CD4-positive, alpha-beta T cell treated with Interleukin-17A for 1 hour (primary cell): ENCODE measurements around the gene LPIN1.
"Not testable (repeated sequence)": the region's sequence is repeated elsewhere in the genome, so short reads cannot be mapped to it uniquely, and the experiment has no call there.

Experiments
- DNase-seq: peaks from one replicate; pipeline ENCODE4 v3.0.0-alpha.2; 2020

LPIN1 gene

GRCh38 chr2:11842336-11842735 lies 95.9 kb downstream of the LPIN1 start:
- no peak for DNase-seq

GRCh38 chr2:11844798-11845197 lies 98.4 kb downstream of the LPIN1 start:
- not testable (repeated sequence) for DNase-seq

- not testable (repeated sequence) for DNase-seq
These were observed 101.5 kb downstream of the LPIN1 start for GRCh38 chr2:11847935-11848334.

- DNase-seq = no peak
These were observed 103.7 kb downstream of the LPIN1 start for GRCh38 chr2:11850082-11850481.

- no peak for DNase-seq
These were observed 106.2 kb downstream of the LPIN1 start for GRCh38 chr2:11852526-11853196.

GRCh38 chr2:11853197-11853588 lies 106.8 kb downstream of the LPIN1 start:
- DNase-seq = no peak

- no peak for DNase-seq
These were observed 108.8 kb downstream of the LPIN1 start for GRCh38 chr2:11855064-11855760.

- no peak for DNase-seq
These were observed 109.7 kb downstream of the LPIN1 start for GRCh38 chr2:11856095-11856494.

- no peak for DNase-seq
These were observed 112.5 kb downstream of the LPIN1 start for GRCh38 chr2:11858883-11859282.

- not testable (repeated sequence) for DNase-seq
These were observed 113.5 kb downstream of the LPIN1 start for GRCh38 chr2:11859975-11860374.

- no peak for DNase-seq
These were observed 114.6 kb downstream of the LPIN1 start for GRCh38 chr2:11861044-11861443.

- no peak for DNase-seq
These were observed 115.6 kb downstream of the LPIN1 start for GRCh38 chr2:11862049-11862448.

GRCh38 chr2:11863103-11863502 lies 116.7 kb downstream of the LPIN1 start:
- peak; percentile 22 for DNase-seq

- DNase-seq = peak; percentile 77
These were observed 117.3 kb downstream of the LPIN1 start for GRCh38 chr2:11863513-11864328.

- DNase-seq = no peak
These were observed 118.3 kb downstream of the LPIN1 start for GRCh38 chr2:11864724-11865123.

GRCh38 chr2:11865378-11865777 lies 118.9 kb downstream of the LPIN1 start:
- DNase-seq = no peak

- no peak for DNase-seq
These were observed 119.4 kb downstream of the LPIN1 start for GRCh38 chr2:11865805-11866204.

- DNase-seq = no peak
These were observed 120.2 kb downstream of the LPIN1 start for GRCh38 chr2:11866358-11867335.

GRCh38 chr2:11867926-11868325 lies 121.5 kb downstream of the LPIN1 start:
- no peak for DNase-seq

- no peak for DNase-seq
These were observed 123.1 kb downstream of the LPIN1 start for GRCh38 chr2:11869391-11869991.

GRCh38 chr2:11870064-11870463 lies 123.6 kb downstream of the LPIN1 start:
- DNase-seq = no peak

- no peak for DNase-seq
These were observed 124.2 kb downstream of the LPIN1 start for GRCh38 chr2:11870584-11870983.
